GM18517 (cell line): ENCODE results near the gene ETS1.

Experiments used
- ATAC-seq: cut with Tn5 transposase; IDR thresholded peaks from one replicate; pipeline ENCODE4 v1.9.1; 2021; ENCODE audit warnings: mild to moderate bottlenecking, moderate library complexity; ENCODE audit not compliant: unreplicated experiment

ETS1 gene

GRCh38 chr11:128412847-128413791, 174.2 kb downstream of the ETS1 start:
- peak; percentile 83 for ATAC-seq

- no peak for ATAC-seq
These were observed 175.5 kb downstream of the ETS1 start for GRCh38 chr11:128411812-128412211.

- ATAC-seq, result no peak
These were observed 176.2 kb downstream of the ETS1 start for GRCh38 chr11:128411150-128411549.

GRCh38 chr11:128409476-128409875, 177.9 kb downstream of the ETS1 start:
- no peak for ATAC-seq
